PC-3 (cell line): Measurements from ENCODE around the gene FAM120AOS. TPM values are rescaled to one million over a fixed set of nuclear protein-coding genes. Genes with fewer than 3 reads are reported as not detected.

ENCODE experiments used
- ATAC-seq: fragments of 200-7000 bp; cut with Tn5 transposase; 2 replicates; pipeline ENCODE4 v1.9.1; 2020; ENCODE audit warnings: mild to moderate bottlenecking, moderate library complexity
- BruUV-seq: library from RNA; stranded (reverse); fragments of 400-500 nt; replicated peaks from 2 replicates; lab custom pipeline; 2021; lab: Mats Ljungman, UMichigan
- CTCF ChIA-PET: fragments of 300-600 bp; sonication (Branson Sonifier 250); formaldehyde crosslinking; loops from one replicate; lab custom pipeline; 2022; ENCODE audit warnings: antibody characterized with exemption; lab: Charles Lee
- POLR2A ChIA-PET: fragments of 300-600 bp; sonication (Branson Sonifier 250); formaldehyde crosslinking; loops from one replicate; lab custom pipeline; 2022; ENCODE audit warnings: antibody characterized with exemption; ENCODE audit not compliant: unreplicated experiment; lab: Charles Lee
- DNase-seq: peaks from one replicate; pipeline ENCODE4 v3.0.0-alpha.2; 2015
- H2AFZ ChIP-seq: fragments of 300-600 bp; sonication (generic); 2 replicates; pipeline ENCODE4 v1.6.0; 2016; ENCODE audit warnings: antibody characterized with exemption, low read length
- H3F3A ChIP-seq: fragments of 300-600 bp; sonication (generic); one replicate; pipeline ENCODE4 v1.6.0; 2017; ENCODE audit warnings: antibody characterized with exemption, low read length, control low read depth, mild to moderate bottlenecking; ENCODE audit not compliant: unreplicated experiment
- H3K27ac ChIP-seq: fragments of 300-600 bp; sonication (generic); 2 replicates; pipeline ENCODE4 v1.5.1; 2016; ENCODE audit warnings: mild to moderate bottlenecking, low read length
- H3K27me3 ChIP-seq: fragments of 300-600 bp; sonication (generic); 2 replicates; pipeline ENCODE4 v1.6.1; 2016; ENCODE audit warnings: low read length, mixed read lengths
- H3K36me3 ChIP-seq: fragments of 300-600 bp; sonication (generic); 2 replicates; pipeline ENCODE4 v1.6.1; 2016; ENCODE audit warnings: low read depth, mixed run types, low read length, mixed read lengths
- H3K4me1 ChIP-seq: fragments of 300-600 bp; sonication (generic); 2 replicates; pipeline ENCODE4 v1.5.1; 2016; ENCODE audit warnings: low read length; ENCODE audit not compliant: insufficient read depth
- H3K4me2 ChIP-seq: fragments of 300-600 bp; sonication (generic); 2 replicates; pipeline ENCODE4 v1.6.0; 2016; ENCODE audit warnings: low read length
- H3K4me3 ChIP-seq: fragments of 300-600 bp; sonication (generic); 2 replicates; pipeline ENCODE4 v1.5.1; 2016; ENCODE audit warnings: mild to moderate bottlenecking, low read length, mixed read lengths
- H3K79me2 ChIP-seq: fragments of 300-600 bp; sonication (generic); 2 replicates; pipeline ENCODE4 v1.6.1; 2017; ENCODE audit warnings: low read length, mixed read lengths
- H3K9ac ChIP-seq: fragments of 300-600 bp; sonication (generic); 2 replicates; pipeline ENCODE4 v1.6.0; 2016; ENCODE audit warnings: mild to moderate bottlenecking, low read length
- H3K9me2 ChIP-seq: fragments of 300-600 bp; sonication (generic); replicated peaks from 2 replicates; pipeline ENCODE4 v1.6.1; 2016; ENCODE audit warnings: mixed run types, low read length, mixed read lengths
- H3K9me3 ChIP-seq: fragments of 300-600 bp; sonication (generic); 2 replicates; pipeline ENCODE4 v1.6.1; 2016; ENCODE audit warnings: low read length, mixed read lengths
- H4K20me1 ChIP-seq: fragments of 300-600 bp; sonication (generic); 2 replicates; pipeline ENCODE4 v1.6.1; 2016; ENCODE audit warnings: low read length, mixed read lengths
- CTCF ChIP-seq: fragments of 300-600 bp; sonication (generic); conservative IDR thresholded peaks from 2 replicates; pipeline ENCODE4 v1.5.1; 2017; ENCODE audit warnings: antibody characterized with exemption, low read depth, mild to moderate bottlenecking, low read length
- EZH2 ChIP-seq: fragments of 300-600 bp; sonication (generic); IDR thresholded peaks from one replicate; pipeline ENCODE4 v1.6.1; 2017; ENCODE audit warnings: antibody characterized with exemption, mild to moderate bottlenecking, low read length; ENCODE audit not compliant: unreplicated experiment
- EZH2phosphoT487 ChIP-seq: fragments of 300-600 bp; sonication (generic); IDR thresholded peaks from 2 replicates; pipeline ENCODE4 v1.6.1; 2018; ENCODE audit warnings: mild to moderate bottlenecking, antibody characterized with exemption, low read length, borderline replicate concordance
- intact Hi-C: fragments of 100-400 bp; cut with micrococcal nuclease; formaldehyde crosslinking; loops from 2 replicates; pipeline ENCODE4 v1.9.0; 2023
- total RNA-seq: library from RNA; depleted of rRNA; stranded (reverse); fragments of >200 nt; gene quantifications from 2 replicates; pipeline ENCODE4 v1.2.3, GENCODE V29; 2014

The FAM120AOS gene
- total RNA-seq, 1 experiment from 2014 or later = 39.8 TPM

- Histone ChIP-seq H3K27ac (no peak overlapping the region), H4K20me1 (no peaks in the 10 kb centered on the region), H3K4me3 (no peak overlapping the region), H3K9ac (no peak overlapping the region), H3K36me3 (no peaks in the 10 kb centered on the region), H2AFZ (no peak overlapping the region), H3K4me1 (no peaks in the 10 kb centered on the region), H3K79me2 (no peaks in the 10 kb centered on the region), H3K9me3 (no peaks in the 10 kb centered on the region), H3K27me3 (peaks cover 9% of the 10 kb centered on the region; the same call in 1 of the 2 replicates), H3K4me2 (no peak overlapping the region), H3F3A (no peaks in the 10 kb centered on the region), H3K9me2 (no peaks in the 10 kb centered on the region)
- intact Hi-C loops = no loop called here
- ATAC-seq = no peak
- POLR2A ChIA-PET = no interaction called here
- CTCF ChIA-PET = no interaction called here
- peak; percentile 49 for TF ChIP-seq CTCF
- TF ChIP-seq EZH2phosphoT487 = no peak
- BruUV-seq = no TSS peak
- no peak for DNase-seq
Observed at GRCh38 chr9:93427655-93428379, 25.6 kb downstream of the FAM120AOS start.

- CTCF ChIA-PET = no interaction called here
- POLR2A ChIA-PET = no interaction called here
Observed at GRCh38 chr9:93422977-93423616, 30.3 kb downstream of the FAM120AOS start.

More at GRCh38 chr9:93422977-93423616, 30.3 kb downstream of the FAM120AOS start:
- Histone ChIP-seq H3K36me3 (no peaks in the 10 kb centered on the region), H3K27ac (no peak overlapping the region), H3K9me3 (no peaks in the 10 kb centered on the region), H3K4me1 (no peaks in the 10 kb centered on the region), H3K4me3 (no peak overlapping the region), H2AFZ (no peak overlapping the region), H3K9ac (no peak overlapping the region), H3K9me2 (no peaks in the 10 kb centered on the region), H3K4me2 (no peak overlapping the region), H4K20me1 (no peaks in the 10 kb centered on the region), H3K27me3 (peaks cover 9% of the 10 kb centered on the region; the same call in 1 of the 2 replicates), H3K79me2 (no peaks in the 10 kb centered on the region), H3F3A (no peaks in the 10 kb centered on the region)
- BruUV-seq = no TSS peak
- TF ChIP-seq EZH2 = no peak
- no peak for TF ChIP-seq EZH2phosphoT487
- TF ChIP-seq CTCF = no peak
- DNase-seq = no peak
- ATAC-seq = no peak
- intact Hi-C loops = no loop called here
